Karpas-422 (cell line): ENCODE measurements around the gene CFDP1. TPM values are rescaled to one million over a fixed set of nuclear protein-coding genes. Genes with fewer than 3 reads are reported as not detected.

Source experiments
- DNase-seq: peaks from one replicate; pipeline ENCODE4 v3.0.0-alpha.2; 2015
- H2AFZ ChIP-seq: fragments of 200-600 bp; sonication (generic); 2 replicates; pipeline ENCODE4 v1.6.1; 2014; ENCODE audit warnings: antibody characterized with exemption, low read length, mixed read lengths
- H3K27ac ChIP-seq: fragments of 200-600 bp; sonication (generic); 2 replicates; pipeline ENCODE4 v1.5.1; 2014; ENCODE audit warnings: mild to moderate bottlenecking, low read length, moderate library complexity
- H3K27me3 ChIP-seq: fragments of 200-600 bp; sonication (generic); 2 replicates; pipeline ENCODE4 v1.6.1; 2014; ENCODE audit warnings: low read length, mixed read lengths
- H3K36me3 ChIP-seq: fragments of 200-600 bp; sonication (generic); 2 replicates; pipeline ENCODE4 v1.6.1; 2014; ENCODE audit warnings: low read length, mixed read lengths; ENCODE audit not compliant: insufficient read depth
- H3K4me1 ChIP-seq: fragments of 200-600 bp; sonication (generic); 2 replicates; pipeline ENCODE4 v1.6.1; 2014; ENCODE audit warnings: mild to moderate bottlenecking, low read length, mixed read lengths
- H3K4me2 ChIP-seq: fragments of 200-600 bp; sonication (generic); 2 replicates; pipeline ENCODE4 v1.6.1; 2014; ENCODE audit warnings: low read length, low read depth, mild to moderate bottlenecking; ENCODE audit not compliant: poor library complexity, severe bottlenecking
- H3K4me3 ChIP-seq: fragments of 200-600 bp; sonication (generic); 2 replicates; pipeline ENCODE4 v1.5.1; 2014; ENCODE audit warnings: mild to moderate bottlenecking, antibody characterized with exemption, low read length, mixed read lengths
- H3K79me2 ChIP-seq: fragments of 200-600 bp; sonication (generic); 2 replicates; pipeline ENCODE4 v1.6.1; 2014; ENCODE audit warnings: mild to moderate bottlenecking, low read length, mixed read lengths
- H3K9ac ChIP-seq: fragments of 200-600 bp; sonication (generic); 2 replicates; pipeline ENCODE4 v1.6.0; 2014; ENCODE audit warnings: low read length
- H3K9me2 ChIP-seq: fragments of 200-600 bp; sonication (generic), shearing (Covaris generic); replicated peaks from 2 replicates; pipeline ENCODE4 v1.6.0; 2014; ENCODE audit warnings: mild to moderate bottlenecking, low read length, moderate library complexity; ENCODE audit not compliant: insufficient read depth
- H3K9me3 ChIP-seq: fragments of 300-700, 200-600 bp; sonication (generic); 2 replicates; pipeline ENCODE4 v1.6.1; 2014; ENCODE audit warnings: low read length, mixed read lengths
- H4K20me1 ChIP-seq: fragments of 200-600 bp; sonication (generic); 2 replicates; pipeline ENCODE4 v1.6.1; 2014; ENCODE audit warnings: mild to moderate bottlenecking, antibody characterized with exemption, low read length, low read depth; ENCODE audit not compliant: insufficient read depth
- total RNA-seq: library from RNA; depleted of rRNA; stranded (reverse); fragments of >200 nt; shearing (Covaris generic); gene quantifications from 2 replicates; pipeline ENCODE4 v1.2.3, GENCODE V29; 2014; ENCODE audit warnings: low replicate concordance

Gene CFDP1
- total RNA-seq, 1 experiment from 2014 or later, result 33.5 TPM

DNA sequence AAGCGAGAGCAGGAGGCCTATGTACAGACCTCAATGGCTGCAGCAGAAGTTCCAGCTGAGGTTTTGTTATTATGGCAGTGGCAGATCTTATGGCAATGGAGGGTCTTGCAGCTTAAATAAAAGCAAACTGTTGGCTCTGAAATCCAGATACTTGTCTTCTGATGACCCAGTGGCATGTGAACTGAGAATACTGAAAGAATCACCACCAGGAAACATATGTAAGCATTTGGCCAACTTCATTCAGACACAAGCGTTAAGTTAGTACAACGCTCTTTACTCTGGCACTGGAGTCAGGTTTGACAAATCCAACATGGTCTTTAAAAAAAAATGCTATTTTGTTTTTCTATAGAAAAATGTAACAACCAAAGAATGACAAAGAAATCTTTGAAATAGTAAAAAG is 70.5 kb downstream of the CFDP1 start:
- no peaks in the 10 kb centered on the region for H3K9me3 ChIP-seq
- no peak overlapping the region for H2AFZ ChIP-seq
- H3K36me3 ChIP-seq, result no peaks in the 10 kb centered on the region
- H3K27ac ChIP-seq, result no peak overlapping the region
- H3K27me3 ChIP-seq, result no peaks in the 10 kb centered on the region
- no peak overlapping the region for H3K9ac ChIP-seq
- H3K9me2 ChIP-seq, result no peaks in the 10 kb centered on the region
- H3K4me3 ChIP-seq, result no peak overlapping the region
- no peaks in the 10 kb centered on the region for H4K20me1 ChIP-seq
- no peak overlapping the region for H3K4me2 ChIP-seq
- H3K4me1 ChIP-seq, result no peaks in the 10 kb centered on the region
- DNase-seq, result no peak
- H3K79me2 ChIP-seq, result peaks cover 16% of the 10 kb centered on the region; the same call in 1 of the 2 replicates

DNA sequence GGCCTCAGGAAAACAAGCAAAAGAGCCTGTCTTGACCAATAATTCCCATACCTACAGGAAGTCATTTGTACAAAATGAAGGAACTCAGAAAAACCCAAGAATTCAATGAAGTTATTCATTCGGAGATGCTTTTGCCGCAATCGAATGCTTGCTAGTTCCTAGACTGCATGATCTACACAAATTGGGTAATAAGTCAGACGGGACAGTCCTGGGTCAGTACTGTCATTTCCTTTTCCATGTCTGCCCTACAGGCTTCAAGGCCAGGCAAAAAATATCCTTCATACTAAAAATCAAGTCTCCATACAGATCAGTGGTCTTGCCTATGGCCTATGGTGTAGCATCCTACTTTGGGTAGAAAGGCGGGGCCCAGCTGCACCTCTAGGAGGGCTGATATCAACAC is 71.4 kb downstream of the CFDP1 start:
- H3K79me2 ChIP-seq, result peaks cover 16% of the 10 kb centered on the region; the same call in 1 of the 2 replicates
- H3K9ac ChIP-seq, result no peak overlapping the region

DNA sequence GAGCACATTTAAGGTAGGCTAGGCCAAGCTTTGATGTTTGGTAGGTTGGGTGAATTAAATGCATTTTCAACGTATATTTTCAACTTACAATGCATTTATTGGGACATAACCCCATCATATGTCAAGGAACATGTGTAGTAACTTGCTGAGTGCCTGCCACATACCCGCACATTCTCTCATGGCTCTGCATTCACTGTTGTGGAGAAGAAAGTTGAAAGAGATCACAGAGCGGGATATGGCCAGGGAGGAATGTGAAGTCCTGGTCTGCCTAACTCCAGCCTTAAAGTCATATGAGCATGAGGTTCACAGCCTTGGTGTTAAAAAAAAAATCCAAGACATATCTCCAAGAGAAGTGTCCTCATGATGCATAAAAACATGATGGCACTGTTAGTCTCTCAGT is 79.1 kb downstream of the CFDP1 start:
- Histone ChIP-seq H3K79me2 (peaks cover 3% of the 10 kb centered on the region; the same call in 1 of the 2 replicates), H3K4me2 (no peak overlapping the region), H3K9me3 (no peaks in the 10 kb centered on the region), H3K36me3 (no peaks in the 10 kb centered on the region), H3K9me2 (no peaks in the 10 kb centered on the region), H3K27me3 (no peaks in the 10 kb centered on the region), H2AFZ (no peak overlapping the region), H4K20me1 (no peaks in the 10 kb centered on the region), H3K27ac (no peak overlapping the region), H3K4me1 (no peaks in the 10 kb centered on the region), H3K4me3 (no peak overlapping the region), H3K9ac (no peak overlapping the region)
- DNase-seq, result no peak

More for the DNA sequence above, 71.4 kb downstream of the CFDP1 start:
- H3K4me3 ChIP-seq, result no peak overlapping the region
- H3K36me3 ChIP-seq, result no peaks in the 10 kb centered on the region
- no peaks in the 10 kb centered on the region for H3K4me1 ChIP-seq
- H3K4me2 ChIP-seq, result no peak overlapping the region
- no peak overlapping the region for H3K27ac ChIP-seq
- no peak overlapping the region for H2AFZ ChIP-seq
- no peaks in the 10 kb centered on the region for H3K9me3 ChIP-seq
- no peaks in the 10 kb centered on the region for H4K20me1 ChIP-seq
- H3K9me2 ChIP-seq, result no peaks in the 10 kb centered on the region
- no peak for DNase-seq
- H3K27me3 ChIP-seq, result no peaks in the 10 kb centered on the region

DNA sequence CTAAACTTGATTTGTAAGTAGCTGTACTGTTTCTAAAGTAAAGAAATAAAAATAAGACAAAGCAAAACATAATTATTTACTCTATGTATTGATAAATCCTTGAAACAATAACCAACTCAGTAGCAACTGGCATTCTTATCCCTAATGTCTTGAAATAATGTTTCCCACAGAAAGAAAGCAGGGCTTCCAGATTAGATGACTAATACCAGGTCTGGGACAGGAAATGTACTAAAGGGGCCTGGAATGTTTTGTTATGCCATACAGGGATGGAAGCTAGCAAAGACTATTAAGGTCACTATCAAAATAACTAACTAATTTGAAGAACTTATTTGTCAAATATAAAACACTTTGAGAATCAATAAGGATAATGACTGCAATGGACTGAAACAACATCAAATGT is 82.1 kb downstream of the CFDP1 start:
- Histone ChIP-seq H3K9me3 (no peaks in the 10 kb centered on the region), H3K9ac (no peak overlapping the region), H3K27ac (no peak overlapping the region), H3K9me2 (no peaks in the 10 kb centered on the region), H3K4me3 (no peak overlapping the region), H3K4me1 (no peaks in the 10 kb centered on the region), H2AFZ (no peak overlapping the region), H3K27me3 (no peaks in the 10 kb centered on the region), H3K4me2 (no peak overlapping the region), H3K36me3 (no peaks in the 10 kb centered on the region), H3K79me2 (no peaks in the 10 kb centered on the region; the same call in 1 of the 2 replicates), H4K20me1 (no peaks in the 10 kb centered on the region)
- DNase-seq, result no peak

DNA sequence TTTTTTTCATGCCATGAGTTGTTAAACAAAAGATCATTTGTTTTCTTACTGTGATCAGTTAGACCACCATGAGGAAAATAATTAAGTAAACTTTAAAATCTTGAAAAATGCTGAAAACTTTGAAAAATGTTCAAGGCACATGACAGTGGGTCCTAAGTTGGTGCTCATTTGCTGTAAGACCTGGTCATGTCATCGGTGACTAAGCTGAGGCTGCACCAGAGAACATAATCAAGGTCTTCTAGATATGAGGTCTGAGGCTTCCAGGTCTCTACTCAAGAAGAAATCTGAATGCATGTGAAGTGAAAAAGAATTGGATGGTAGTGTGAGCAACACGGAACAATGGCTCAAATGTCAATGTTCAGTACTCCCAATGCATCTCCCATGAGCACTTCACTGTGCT is 87.6 kb downstream of the CFDP1 start:
- H4K20me1 ChIP-seq, result no peaks in the 10 kb centered on the region
- no peaks in the 10 kb centered on the region for H3K27me3 ChIP-seq
- H3K79me2 ChIP-seq, result no peaks in the 10 kb centered on the region
- H3K9me3 ChIP-seq, result no peaks in the 10 kb centered on the region
- no peaks in the 10 kb centered on the region for H3K4me1 ChIP-seq
- no peaks in the 10 kb centered on the region for H3K9me2 ChIP-seq
- no peak overlapping the region for H3K9ac ChIP-seq
- no peak for DNase-seq
- no peak overlapping the region for H3K4me2 ChIP-seq
- no peak overlapping the region for H3K27ac ChIP-seq
- H2AFZ ChIP-seq, result no peak overlapping the region
- no peaks in the 10 kb centered on the region for H3K36me3 ChIP-seq
- H3K4me3 ChIP-seq, result no peak overlapping the region

DNA sequence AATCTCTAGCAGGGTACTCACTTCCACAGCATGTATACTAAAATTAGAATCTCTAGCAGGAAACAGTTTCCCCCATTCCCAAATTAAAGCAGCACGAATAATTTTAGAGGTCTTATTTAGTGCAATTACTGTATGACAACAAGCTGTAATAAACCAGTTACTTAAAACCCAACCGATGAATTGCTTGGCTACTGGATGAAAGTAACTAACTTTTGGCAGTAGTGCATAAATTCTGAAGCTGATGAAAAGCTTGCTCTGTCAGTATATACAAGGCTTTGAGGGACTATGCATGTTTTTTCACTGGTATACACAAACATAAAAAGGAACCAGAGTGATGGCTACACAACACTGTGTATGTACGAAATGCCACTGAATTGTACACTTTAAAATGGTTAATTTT is 89.4 kb downstream of the CFDP1 start:
- Histone ChIP-seq H3K9me3 (no peaks in the 10 kb centered on the region), H3K79me2 (no peaks in the 10 kb centered on the region), H3K4me3 (no peak overlapping the region), H3K36me3 (no peaks in the 10 kb centered on the region), H3K27me3 (no peaks in the 10 kb centered on the region), H3K4me1 (no peaks in the 10 kb centered on the region), H3K27ac (no peak overlapping the region), H4K20me1 (no peaks in the 10 kb centered on the region), H2AFZ (no peak overlapping the region), H3K9ac (no peak overlapping the region), H3K9me2 (no peaks in the 10 kb centered on the region), H3K4me2 (no peak overlapping the region)
- no peak for DNase-seq

DNA sequence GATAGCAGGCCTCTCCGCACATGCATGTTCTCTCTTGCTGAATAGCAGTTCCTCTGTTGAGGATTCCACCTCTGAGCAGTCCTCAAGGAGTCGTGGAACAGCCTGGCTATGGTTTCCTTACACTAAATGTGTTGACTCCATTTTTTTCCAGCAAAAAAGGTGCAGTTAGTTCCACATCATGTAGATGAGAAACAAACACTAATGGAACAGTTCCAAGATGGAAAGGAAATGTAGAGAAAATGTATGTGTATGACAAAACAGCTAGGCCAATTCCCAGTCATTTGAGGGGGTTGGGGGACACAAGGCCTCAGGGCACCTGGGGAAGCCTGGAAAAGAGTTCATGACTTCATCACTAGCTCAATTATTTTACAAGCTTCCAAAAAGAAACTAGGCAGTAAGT is 90.0 kb downstream of the CFDP1 start:
- no peaks in the 10 kb centered on the region for H3K79me2 ChIP-seq
- H2AFZ ChIP-seq, result no peak overlapping the region
- no peak overlapping the region for H3K4me2 ChIP-seq
- no peaks in the 10 kb centered on the region for H4K20me1 ChIP-seq
- no peak overlapping the region for H3K4me3 ChIP-seq
- H3K4me1 ChIP-seq, result no peaks in the 10 kb centered on the region
- no peaks in the 10 kb centered on the region for H3K36me3 ChIP-seq
- no peaks in the 10 kb centered on the region for H3K27me3 ChIP-seq
- no peaks in the 10 kb centered on the region for H3K9me2 ChIP-seq
- no peak for DNase-seq
- no peaks in the 10 kb centered on the region for H3K9me3 ChIP-seq
- H3K9ac ChIP-seq, result no peak overlapping the region
- H3K27ac ChIP-seq, result no peak overlapping the region

DNA sequence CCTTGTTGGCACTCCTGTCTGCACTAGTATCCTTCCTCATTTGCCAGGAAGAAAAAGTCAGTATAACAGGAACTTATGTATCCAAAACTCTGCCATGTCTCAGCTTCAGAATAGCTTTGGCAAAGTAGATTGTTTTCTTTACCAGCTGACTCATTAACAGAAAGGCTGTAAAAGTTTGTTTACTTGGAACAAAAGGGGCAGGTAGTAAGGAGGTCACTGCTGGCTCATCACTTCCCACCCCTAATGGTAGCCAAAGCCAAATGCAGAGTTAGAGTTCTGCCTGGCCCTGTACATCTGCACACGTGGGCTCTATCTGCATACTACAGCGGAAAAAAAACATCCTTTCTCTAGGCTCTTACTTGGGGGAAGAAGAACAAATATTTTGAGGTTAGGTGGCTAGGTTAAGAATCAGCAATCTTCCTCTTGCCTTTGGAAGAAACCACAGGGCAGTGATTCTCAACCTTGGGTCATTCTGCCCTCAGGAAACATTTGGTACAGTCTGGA is 90.9 kb downstream of the CFDP1 start:
- Histone ChIP-seq H3K4me2 (no peak overlapping the region), H4K20me1 (no peaks in the 10 kb centered on the region)
- DNase-seq, result no peak

More for the DNA sequence above, 90.9 kb downstream of the CFDP1 start:
- Histone ChIP-seq H3K27ac (no peak overlapping the region), H3K79me2 (no peaks in the 10 kb centered on the region), H3K4me3 (no peak overlapping the region), H3K27me3 (no peaks in the 10 kb centered on the region), H3K4me1 (no peaks in the 10 kb centered on the region), H3K9ac (no peak overlapping the region), H3K36me3 (no peaks in the 10 kb centered on the region), H3K9me2 (no peaks in the 10 kb centered on the region), H3K9me3 (no peaks in the 10 kb centered on the region), H2AFZ (no peak overlapping the region)
